Body of pancreas (tissue), 4 donors: ENCODE measurements around the gene GAK. TPM values are rescaled to one million over a fixed set of nuclear protein-coding genes. Genes with fewer than 3 reads are reported as not detected.

Source experiments
- ATAC-seq: fragments of 150-250 bp; one replicate; pipeline ENCODE4 v1.9.1; 2016
- DNase-seq, 4 donors: peaks; one replicate each; pipeline ENCODE4 v3.0.0-alpha.2; 2019
- H3K27ac ChIP-seq, 4 donors: fragments of 200-600 bp; sonication (generic); 1 replicate in 3 of 4; 2 replicates in 1 of 4; pipeline versions ENCODE4 v1.5.1 to v1.6.1; 2016 to 2019; ENCODE audit warnings: mild to moderate bottlenecking in 1 of 4, mixed read lengths in 1 of 4, moderate library complexity in 1 of 4
- H3K27me3 ChIP-seq, 2 donors: fragments of 200-600 bp; sonication (generic); one replicate each; pipeline ENCODE4 v1.6.0; 2016; ENCODE audit warnings: mild to moderate bottlenecking in 1 of 2
- H3K36me3 ChIP-seq, 2 donors: fragments of 200-600 bp; sonication (generic); replicated peaks in 1 of 2; 2 replicates each; pipeline ENCODE4 v1.5.1; 2016; ENCODE audit warnings: low read depth in 2 of 2; ENCODE audit not compliant: insufficient read depth in 1 of 2
- H3K4me1 ChIP-seq: fragments of 200-600 bp; sonication (generic); one replicate; pipeline ENCODE4 v1.6.0; 2016
- H3K4me3 ChIP-seq, 2 donors: fragments of 200-600 bp; sonication (generic); 1 replicate in 1 of 2; 2 replicates in 1 of 2; pipeline ENCODE4 v1.5.1; 2016 to 2019
- H3K9me3 ChIP-seq, 3 donors: fragments of 200-600 bp; sonication (generic); 1 replicate in 2 of 3; 2 replicates in 1 of 3; pipeline ENCODE4 v1.5.1; 2016
- POLR2A ChIP-seq, 3 donors: fragments of 450-650 bp; IDR thresholded peaks; one replicate each; pipeline ENCODE4 v1.6.1; 2016; ENCODE audit warnings: antibody characterized with exemption in 3 of 3, mild to moderate bottlenecking in 2 of 3
- WGBS, 2 donors: methylation state at CpG; one replicate each; pipeline ENCODE4 v1.1.5; 2017; 5-methylcytosine and 5-hydroxymethylcytosine counted together
- intact Hi-C: fragments of 100-400 bp; cut with DNase I; formaldehyde crosslinking; loops from one replicate; pipeline ENCODE4 v1.15.1; 2023
- total RNA-seq, 2 donors: library from RNA; depleted of rRNA; stranded (reverse); fragments of >200 nt; gene quantifications; one replicate each; pipeline ENCODE4 v1.1.0, GENCODE V29; 2016
- TF ChIP-seq, protein P1 (sequence below), 7 experiments: fragments of 450-650 bp in 4 of 7; fragments of 200-600 bp in 3 of 7; sonication (generic) in 3 of 7; IDR thresholded peaks; one replicate each; pipeline ENCODE4 v1.5.1; 2016 to 2019; ENCODE audit warnings: antibody characterized with exemption in 7 of 7

Gene GAK
- total RNA-seq, 2 donors from 2014 or later = 126 to 127 TPM

DNA sequence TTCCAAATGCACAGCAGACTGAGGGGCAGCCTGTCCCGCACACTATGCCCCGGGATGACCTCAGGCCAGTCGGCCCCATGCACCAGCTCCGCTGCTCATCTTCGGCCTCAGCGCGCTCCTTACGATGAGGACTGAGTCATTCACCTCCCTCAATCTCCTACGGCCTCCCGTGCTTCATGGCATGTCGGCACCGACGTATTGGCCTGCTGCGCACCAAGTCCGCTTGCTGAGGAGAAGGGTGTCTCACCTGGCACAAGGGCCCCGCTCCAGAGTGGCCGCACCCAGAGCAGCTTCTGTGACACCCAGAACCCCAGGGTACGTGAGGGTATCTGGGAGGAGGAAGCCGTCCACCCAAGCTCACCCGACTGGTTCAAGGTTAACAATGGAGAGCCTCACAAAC, 35.5 kb downstream of the GAK start:
- TF ChIP-seq, protein P1, sequence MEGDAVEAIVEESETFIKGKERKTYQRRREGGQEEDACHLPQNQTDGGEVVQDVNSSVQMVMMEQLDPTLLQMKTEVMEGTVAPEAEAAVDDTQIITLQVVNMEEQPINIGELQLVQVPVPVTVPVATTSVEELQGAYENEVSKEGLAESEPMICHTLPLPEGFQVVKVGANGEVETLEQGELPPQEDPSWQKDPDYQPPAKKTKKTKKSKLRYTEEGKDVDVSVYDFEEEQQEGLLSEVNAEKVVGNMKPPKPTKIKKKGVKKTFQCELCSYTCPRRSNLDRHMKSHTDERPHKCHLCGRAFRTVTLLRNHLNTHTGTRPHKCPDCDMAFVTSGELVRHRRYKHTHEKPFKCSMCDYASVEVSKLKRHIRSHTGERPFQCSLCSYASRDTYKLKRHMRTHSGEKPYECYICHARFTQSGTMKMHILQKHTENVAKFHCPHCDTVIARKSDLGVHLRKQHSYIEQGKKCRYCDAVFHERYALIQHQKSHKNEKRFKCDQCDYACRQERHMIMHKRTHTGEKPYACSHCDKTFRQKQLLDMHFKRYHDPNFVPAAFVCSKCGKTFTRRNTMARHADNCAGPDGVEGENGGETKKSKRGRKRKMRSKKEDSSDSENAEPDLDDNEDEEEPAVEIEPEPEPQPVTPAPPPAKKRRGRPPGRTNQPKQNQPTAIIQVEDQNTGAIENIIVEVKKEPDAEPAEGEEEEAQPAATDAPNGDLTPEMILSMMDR (IDR thresholded peaks at IDR 0.05) = no peak
- TF ChIP-seq POLR2A (IDR thresholded peaks at IDR 0.05) = no peak
- no peak for ATAC-seq
- 92 to 96% methylated on average over 15 to 20 of the region's 20 CpGs for WGBS, 2 donors

DNA sequence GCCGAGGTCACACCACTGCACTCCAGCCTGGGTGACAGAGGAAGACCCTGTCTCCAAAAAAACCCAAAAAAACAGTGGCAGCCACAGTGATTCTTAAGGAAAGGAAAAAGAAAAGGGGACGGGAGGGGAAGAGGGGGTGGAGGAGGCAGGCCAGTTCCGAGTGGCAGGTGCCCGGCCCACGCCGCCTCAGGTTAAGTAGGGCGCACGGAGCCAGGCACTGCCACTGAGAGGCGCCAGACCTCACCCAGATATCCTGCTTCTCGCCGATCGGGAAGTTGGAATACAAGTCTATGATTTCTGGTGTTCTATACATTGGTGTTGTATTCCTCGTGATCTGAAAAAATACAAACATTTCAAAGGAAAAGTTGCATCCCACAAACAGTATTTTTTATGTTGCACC, 35.9 kb downstream of the GAK start:
- TF ChIP-seq, protein P1 (IDR thresholded peaks at IDR 0.05) = no peak
- TF ChIP-seq POLR2A (IDR thresholded peaks at IDR 0.05) = no peak
- intact Hi-C loops = no loop called here
- no peaks in the 10 kb centered on the region for H3K9me3 ChIP-seq
- H3K36me3 ChIP-seq = peaks cover 4 to 22% of the 10 kb centered on the region in 2 donors
- no peak for DNase-seq
- no peak overlapping the region for H3K27ac ChIP-seq
- H3K4me3 ChIP-seq = no peak overlapping the region
- no peaks in the 10 kb centered on the region for H3K27me3 ChIP-seq
- no peak for ATAC-seq
- H3K4me1 ChIP-seq = no peaks in the 10 kb centered on the region
- WGBS, 2 donors = 93 to 95% methylated on average over 13 of the region's 13 CpGs

More for the DNA sequence above, 35.5 kb downstream of the GAK start:
- no peak for DNase-seq
- H3K27me3 ChIP-seq = no peaks in the 10 kb centered on the region
- no peak overlapping the region for H3K27ac ChIP-seq
- intact Hi-C loops = no loop called here
- H3K4me3 ChIP-seq = no peak overlapping the region
- H3K9me3 ChIP-seq = no peaks in the 10 kb centered on the region
- no peaks in the 10 kb centered on the region for H3K4me1 ChIP-seq
- H3K36me3 ChIP-seq = peaks cover 4 to 22% of the 10 kb centered on the region in 2 donors

DNA sequence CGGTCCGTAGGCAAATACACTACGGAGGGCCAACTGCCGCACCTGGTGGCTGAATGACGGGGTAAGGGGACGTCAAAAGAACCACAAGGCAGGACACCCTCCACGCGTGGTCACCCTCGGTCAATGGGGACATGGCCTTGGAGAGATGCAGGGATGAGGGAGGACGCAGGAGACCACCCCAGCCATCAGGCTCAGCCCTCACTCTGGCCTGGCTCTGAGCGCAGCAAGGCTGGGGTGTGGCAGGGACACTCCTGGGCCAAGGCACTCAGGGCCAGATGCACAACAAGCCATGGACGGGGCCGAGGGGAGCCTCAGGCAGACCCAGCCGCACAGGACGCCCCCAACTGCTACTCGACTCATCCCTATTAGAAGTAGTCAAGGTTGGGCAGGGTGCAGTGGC, 36.5 kb downstream of the GAK start:
- 91 to 96% methylated on average over 4 to 13 of the region's 16 CpGs for WGBS, 2 donors
- DNase-seq = no peak
- no peak for ATAC-seq
- H3K4me1 ChIP-seq = no peaks in the 10 kb centered on the region
- no peak overlapping the region for H3K27ac ChIP-seq
- peaks cover 4 to 22% of the 10 kb centered on the region in 2 donors for H3K36me3 ChIP-seq
- no peaks in the 10 kb centered on the region for H3K9me3 ChIP-seq
- no peak overlapping the region for H3K4me3 ChIP-seq
- intact Hi-C loops = no loop called here
- TF ChIP-seq, protein P1 (IDR thresholded peaks at IDR 0.05) = no peak
- TF ChIP-seq POLR2A (IDR thresholded peaks at IDR 0.05) = no peak
- H3K27me3 ChIP-seq = no peaks in the 10 kb centered on the region

DNA sequence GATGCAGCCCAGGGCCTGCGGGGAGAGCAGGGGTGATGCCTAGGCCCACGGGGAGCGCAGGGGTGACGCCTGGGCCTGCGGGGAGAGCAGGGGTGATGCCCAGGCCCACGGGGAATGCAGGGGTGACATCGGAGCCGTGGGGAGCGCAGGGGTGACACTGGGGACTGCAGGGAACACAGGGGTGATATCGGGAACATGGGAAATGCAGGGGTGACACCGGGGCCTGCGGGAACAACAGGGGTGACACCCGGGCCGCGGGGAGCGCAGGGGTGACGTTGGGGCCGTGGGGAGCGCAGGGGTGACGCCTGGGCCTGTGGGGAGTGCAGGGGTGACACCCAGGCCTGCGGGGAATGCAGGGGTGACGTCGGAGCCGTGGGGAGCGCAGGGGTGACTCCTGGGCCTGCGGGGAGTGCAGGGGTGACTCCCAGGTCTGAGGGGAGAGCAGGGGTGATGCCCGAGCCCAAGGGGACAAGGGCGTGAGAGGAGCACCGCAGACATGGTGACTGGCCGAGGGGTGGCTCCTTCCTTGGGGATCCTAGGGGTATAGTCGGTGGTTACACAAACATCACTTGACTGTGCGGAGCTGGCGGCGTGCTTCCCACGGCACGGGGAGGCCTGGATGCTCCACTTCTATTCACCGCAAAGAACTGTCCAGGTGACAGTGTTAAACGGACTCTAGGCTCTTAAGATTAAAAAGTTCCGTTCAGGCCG, 38.0 kb downstream of the GAK start:
- Histone ChIP-seq H3K4me1 (no peaks in the 10 kb centered on the region), H3K4me3 (no peak overlapping the region), H3K27me3 (no peaks in the 10 kb centered on the region), H3K27ac (no peak overlapping the region), H3K36me3 (peaks cover 4 to 28% of the 10 kb centered on the region in 2 donors), H3K9me3 (no peaks in the 10 kb centered on the region)
- no peak for TF ChIP-seq POLR2A (IDR thresholded peaks at IDR 0.05)
- TF ChIP-seq, protein P1 (IDR thresholded peaks at IDR 0.05) = no peak
- 90 to 93% methylated on average over 37 to 40 of the region's 40 CpGs for WGBS, 2 donors
- DNase-seq (no peak), ATAC-seq (no peak)
- intact Hi-C loops = no loop called here
